Activated B cell treated with CpG ODN at 0.5 μM for 24 hours (primary cell): ENCODE measurements around the gene MCC. TPM values are rescaled to one million over a fixed set of nuclear protein-coding genes. Genes with fewer than 3 reads are reported as not detected.

ENCODE experiments used
- ATAC-seq: fragments of 200-7000 bp; cut with Tn5 transposase; one replicate; pipeline ENCODE4 v1.10.0; 2021; ENCODE audit warnings: low read depth, mild to moderate bottlenecking, moderate library complexity
- CTCF ChIA-PET: fragments of 350-600 bp; sonication (Branson Sonifier 250); formaldehyde crosslinking; loops from one replicate; lab custom pipeline; 2021; ENCODE audit warnings: antibody characterized with exemption; lab: Charles Lee
- POLR2A ChIA-PET: fragments of 350-600 bp; sonication (Branson Sonifier 250); formaldehyde crosslinking; loops from one replicate; lab custom pipeline; 2021; ENCODE audit warnings: antibody characterized with exemption; lab: Charles Lee
- DNase-seq: peaks from one replicate; pipeline ENCODE4 v3.0.0; 2022
- H3K27ac Mint-ChIP-seq: one replicate; pipeline ENCODE4 v1.8.0; 2020; ENCODE audit warnings: mixed read lengths
- H3K27me3 Mint-ChIP-seq: one replicate; pipeline ENCODE4 v1.8.0; 2021; ENCODE audit warnings: mixed read lengths
- H3K36me3 Mint-ChIP-seq: one replicate; pipeline ENCODE4 v1.8.0; 2021; ENCODE audit warnings: low read depth, mixed read lengths
- H3K4me1 Mint-ChIP-seq: one replicate; pipeline ENCODE4 v1.8.0; 2021; ENCODE audit warnings: mixed read lengths
- H3K4me3 Mint-ChIP-seq: one replicate; pipeline ENCODE4 v1.8.0; 2020; ENCODE audit warnings: mild to moderate bottlenecking, mixed read lengths
- H3K9me3 Mint-ChIP-seq: one replicate; pipeline ENCODE4 v1.8.0; 2020; ENCODE audit warnings: mixed read lengths
- intact Hi-C: fragments of 100-400 bp; cut with micrococcal nuclease; formaldehyde crosslinking; loops from one replicate; pipeline ENCODE4 v1.15.1; 2024
- total RNA-seq: library from RNA; stranded (reverse); gene quantifications from 2 replicates; pipeline ENCODE4 v1.2.3, GENCODE V29; 2022
- TF ChIP-seq, protein P1 (sequence below): fragments of 200-600 bp; IDR thresholded peaks from one replicate; pipeline ENCODE4 v1.8.0; 2022; ENCODE audit warnings: antibody characterized with exemption, mild to moderate bottlenecking

MCC gene
- total RNA-seq, 1 donor from 2014 or later = 0.22 TPM

DNA sequence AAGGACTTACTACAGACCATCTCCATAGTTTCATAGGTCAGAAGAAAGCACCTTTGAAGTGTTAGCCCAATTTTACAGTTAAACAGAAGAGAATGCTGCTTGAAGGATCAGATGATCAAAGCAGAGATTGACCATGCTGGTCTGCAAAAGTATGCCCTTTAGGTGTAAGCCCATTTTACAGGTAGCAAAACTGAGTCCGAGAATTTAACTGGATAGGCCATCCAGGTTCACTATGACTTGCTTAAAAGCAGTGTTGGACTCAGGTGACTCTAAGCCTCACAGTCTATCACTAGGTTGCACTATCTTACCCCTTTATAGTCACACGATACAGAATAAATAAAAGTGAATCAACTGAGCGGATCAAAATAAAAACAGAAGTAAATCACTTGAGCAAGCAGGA, 299.0 kb downstream of the MCC start:
- intact Hi-C loops = no loop called here

DNA sequence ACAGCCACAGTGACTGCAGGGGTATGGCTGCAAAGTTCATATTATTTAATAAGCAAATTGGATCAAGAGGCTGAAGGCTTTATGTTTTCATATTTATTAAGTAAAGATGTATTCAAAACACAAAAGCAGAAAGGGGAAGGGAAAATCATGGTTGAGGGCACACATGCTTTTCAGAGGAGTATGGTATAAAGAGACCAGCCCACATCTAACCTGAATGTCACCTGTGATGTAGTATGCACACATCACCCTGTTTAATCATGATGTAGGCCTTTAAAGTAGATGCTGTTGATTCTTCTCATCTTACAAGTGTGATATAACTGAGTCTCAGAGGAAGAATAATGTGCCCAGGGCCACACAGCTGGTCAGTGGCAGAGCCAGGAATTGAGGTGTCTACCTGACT, 299.8 kb downstream of the MCC start:
- intact Hi-C loops = no loop called here
- H3K36me3 Mint-ChIP-seq = no peaks in the 10 kb centered on the region
- H3K4me3 Mint-ChIP-seq = no peak overlapping the region
- peaks cover 2% of the 10 kb centered on the region for H3K9me3 Mint-ChIP-seq
- POLR2A ChIA-PET = no interaction called here
- CTCF ChIA-PET = no interaction called here
- H3K27ac Mint-ChIP-seq = no peak overlapping the region
- H3K27me3 Mint-ChIP-seq = peaks cover 2% of the 10 kb centered on the region
- TF ChIP-seq, protein P1, sequence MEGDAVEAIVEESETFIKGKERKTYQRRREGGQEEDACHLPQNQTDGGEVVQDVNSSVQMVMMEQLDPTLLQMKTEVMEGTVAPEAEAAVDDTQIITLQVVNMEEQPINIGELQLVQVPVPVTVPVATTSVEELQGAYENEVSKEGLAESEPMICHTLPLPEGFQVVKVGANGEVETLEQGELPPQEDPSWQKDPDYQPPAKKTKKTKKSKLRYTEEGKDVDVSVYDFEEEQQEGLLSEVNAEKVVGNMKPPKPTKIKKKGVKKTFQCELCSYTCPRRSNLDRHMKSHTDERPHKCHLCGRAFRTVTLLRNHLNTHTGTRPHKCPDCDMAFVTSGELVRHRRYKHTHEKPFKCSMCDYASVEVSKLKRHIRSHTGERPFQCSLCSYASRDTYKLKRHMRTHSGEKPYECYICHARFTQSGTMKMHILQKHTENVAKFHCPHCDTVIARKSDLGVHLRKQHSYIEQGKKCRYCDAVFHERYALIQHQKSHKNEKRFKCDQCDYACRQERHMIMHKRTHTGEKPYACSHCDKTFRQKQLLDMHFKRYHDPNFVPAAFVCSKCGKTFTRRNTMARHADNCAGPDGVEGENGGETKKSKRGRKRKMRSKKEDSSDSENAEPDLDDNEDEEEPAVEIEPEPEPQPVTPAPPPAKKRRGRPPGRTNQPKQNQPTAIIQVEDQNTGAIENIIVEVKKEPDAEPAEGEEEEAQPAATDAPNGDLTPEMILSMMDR = no peak
- ATAC-seq (no peak), DNase-seq (no peak)
- peaks cover 4% of the 10 kb centered on the region for H3K4me1 Mint-ChIP-seq

More for the DNA sequence above, 299.0 kb downstream of the MCC start:
- no peaks in the 10 kb centered on the region for H3K27me3 Mint-ChIP-seq
- H3K27ac Mint-ChIP-seq = no peak overlapping the region
- H3K4me3 Mint-ChIP-seq = no peak overlapping the region
- ATAC-seq (no peak), DNase-seq (no peak)
- H3K36me3 Mint-ChIP-seq = no peaks in the 10 kb centered on the region
- ChIA-PET CTCF (no interaction called here), POLR2A (no interaction called here)
- TF ChIP-seq, protein P1 = no peak
- peaks cover 2% of the 10 kb centered on the region for H3K9me3 Mint-ChIP-seq
- peaks cover 4% of the 10 kb centered on the region for H3K4me1 Mint-ChIP-seq

DNA sequence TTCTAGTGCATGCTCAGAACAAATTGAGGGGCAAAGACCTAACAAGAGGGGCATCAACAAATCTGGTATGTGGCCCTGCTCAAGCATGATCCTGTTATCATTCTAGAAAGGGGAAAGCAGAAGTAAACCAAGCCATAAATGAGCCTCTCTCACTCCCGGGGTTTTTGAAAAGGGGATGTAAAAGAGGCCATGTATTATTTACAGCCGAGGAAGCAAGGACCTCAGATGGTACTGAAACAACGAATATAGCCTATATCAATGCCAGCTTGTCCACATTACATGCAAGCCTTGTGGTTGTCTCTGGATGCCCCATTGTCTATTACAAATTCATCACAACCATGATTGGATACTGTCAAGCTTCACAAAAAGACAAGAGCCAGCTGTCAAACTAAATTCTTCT, 300.3 kb downstream of the MCC start:
- H3K9me3 Mint-ChIP-seq = peaks cover under 1% of the 10 kb centered on the region
- POLR2A ChIA-PET = no interaction called here
- no peak for ATAC-seq
- H3K27ac Mint-ChIP-seq = no peak overlapping the region
- no peaks in the 10 kb centered on the region for H3K36me3 Mint-ChIP-seq
- CTCF ChIA-PET = no interaction called here
- TF ChIP-seq, protein P1 = no peak
- DNase-seq = no peak
- intact Hi-C loops = no loop called here
- peaks cover 3% of the 10 kb centered on the region for H3K27me3 Mint-ChIP-seq
- peaks cover 4% of the 10 kb centered on the region for H3K4me1 Mint-ChIP-seq
- no peak overlapping the region for H3K4me3 Mint-ChIP-seq

DNA sequence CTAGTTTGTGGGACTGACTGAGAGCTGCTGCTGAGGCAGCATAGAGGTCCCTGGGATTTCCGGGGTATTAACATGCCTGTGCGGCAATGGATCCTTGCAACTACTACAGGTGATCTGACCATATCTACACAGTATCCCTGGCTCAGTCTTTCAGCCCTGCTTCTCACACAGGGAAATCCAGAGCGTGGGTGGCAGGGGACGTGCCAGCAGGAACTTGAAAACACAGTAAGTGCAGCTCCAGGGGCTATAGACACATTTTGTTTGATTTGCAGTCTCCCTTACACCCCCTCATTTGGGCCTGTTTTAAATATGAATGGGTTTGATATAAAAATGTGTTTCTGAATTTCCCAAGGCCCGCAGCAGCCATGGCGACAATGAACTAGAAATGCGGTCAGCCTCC, 302.2 kb downstream of the MCC start:
- Mint-ChIP-seq H3K27me3 (peaks cover 3% of the 10 kb centered on the region), H3K4me1 (peaks cover 4% of the 10 kb centered on the region), H3K27ac (no peak overlapping the region), H3K4me3 (no peak overlapping the region), H3K36me3 (no peaks in the 10 kb centered on the region), H3K9me3 (no peaks in the 10 kb centered on the region)
- no peak for DNase-seq
- intact Hi-C loops = no loop called here
- TF ChIP-seq, protein P1 = no peak
- ATAC-seq = no peak
- ChIA-PET POLR2A (no interaction called here), CTCF (no interaction called here)

DNA sequence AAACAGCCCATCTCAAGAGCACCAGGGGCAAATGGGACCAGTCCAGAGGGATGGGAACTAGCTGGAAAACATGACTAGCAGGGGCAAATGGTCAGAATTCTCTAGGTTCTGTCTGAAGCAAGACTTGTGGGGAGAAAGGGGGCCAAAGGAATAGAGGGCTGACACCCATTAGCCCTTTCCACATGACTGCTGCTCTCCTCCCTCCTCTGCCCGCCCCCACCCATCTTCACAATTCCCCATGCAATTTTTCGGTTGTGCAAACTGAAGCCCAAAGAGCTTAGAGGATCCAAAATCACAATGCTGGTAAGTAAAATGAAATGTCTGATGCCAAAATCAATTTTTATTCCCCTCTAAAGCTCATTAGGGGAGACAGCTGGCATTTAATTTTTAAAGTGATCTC, 304.6 kb downstream of the MCC start:
- no peak overlapping the region for H3K4me3 Mint-ChIP-seq

More for the DNA sequence above, 304.6 kb downstream of the MCC start:
- DNase-seq (no peak), ATAC-seq (no peak)
- ChIA-PET CTCF (no interaction called here), POLR2A (no interaction called here)
- Mint-ChIP-seq H3K27ac (no peak overlapping the region), H3K27me3 (peaks cover 5% of the 10 kb centered on the region), H3K36me3 (no peaks in the 10 kb centered on the region), H3K9me3 (no peaks in the 10 kb centered on the region), H3K4me1 (peaks cover 4% of the 10 kb centered on the region)
- intact Hi-C loops = no loop called here
- TF ChIP-seq, protein P1 = no peak
